VCaP (cell line): Measurements from ENCODE around the gene CHCHD2.

ENCODE experiments used
- H3K27ac ChIP-seq: fragments of 450-650 bp; 2 replicates; pipeline ENCODE4 v1.5.1; 2017
- CTCF ChIP-seq: fragments of 450-650 bp; conservative IDR thresholded peaks from 2 replicates; pipeline ENCODE4 v1.5.1; 2017; ENCODE audit warnings: mild to moderate bottlenecking, moderate library complexity

CHCHD2 gene

GRCh38 chr7:56053993-56054392 lies 52.3 kb downstream of the CHCHD2 start:
- TF ChIP-seq CTCF, result no peak
- H3K27ac ChIP-seq, result peak overlapping the region; percentile 95; the same call in 1 of the 2 replicates

- peak overlapping the region; percentile 95; the same call in 1 of the 2 replicates for H3K27ac ChIP-seq
- TF ChIP-seq CTCF, result no peak
Measured at GRCh38 chr7:56053379-56053778, 52.9 kb downstream of the CHCHD2 start.
